Neural progenitor cell (in vitro differentiated cells): ENCODE measurements around the gene CHST13.

Source experiments
- CTCF ChIP-seq: fragments of 200-600 bp; sonication (generic); IDR thresholded peaks from 2 replicates; pipeline ENCODE4 v1.5.1; 2017; ENCODE audit warnings: antibody characterized with exemption, mild to moderate bottlenecking
- EZH2 ChIP-seq: fragments of 200-600 bp; sonication (generic); IDR thresholded peaks from 2 replicates; pipeline ENCODE4 v1.6.1; 2017; ENCODE audit warnings: antibody characterized with exemption, mild to moderate bottlenecking, moderate library complexity

GRCh38 chr3:126484662-126485061 lies 39.3 kb upstream of the CHST13 start:
- TF ChIP-seq EZH2 (no peak), CTCF (no peak)
